HCT116 (cell line): ENCODE measurements around the gene KRTAP19-3. TPM values are rescaled to one million over a fixed set of nuclear protein-coding genes. Genes with fewer than 3 reads are reported as not detected.

ENCODE experiments used
- ATAC-seq: fragments of 200-7000 bp; cut with Tn5 transposase; 2 replicates; pipeline ENCODE4 v1.9.1; 2020; ENCODE audit warnings: mild to moderate bottlenecking, moderate library complexity
- BruUV-seq: library from RNA; stranded (reverse); fragments of 400-500 nt; replicated peaks from 2 replicates; lab custom pipeline; 2021; lab: Mats Ljungman, UMichigan
- CTCF ChIA-PET: fragments of 300-600 bp; sonication (Branson Sonifier 250); formaldehyde crosslinking; loops from one replicate; lab custom pipeline; 2021; ENCODE audit warnings: antibody characterized with exemption; lab: Charles Lee
- POLR2A ChIA-PET: fragments of 300-600, 350-600 bp; sonication (Branson Sonifier 250); formaldehyde crosslinking; loops from one replicate; lab custom pipeline; 2021; ENCODE audit warnings: antibody characterized with exemption; lab: Charles Lee
- RAD21 ChIA-PET, 2 experiments: fragments of 300-600 bp; sonication (Branson Sonifier 250); formaldehyde crosslinking; loops; one replicate each; lab custom pipeline; 2023; ENCODE audit warnings: low total read pairs in 2 of 2; ENCODE audit not compliant: uncharacterized antibody in 2 of 2, unreplicated experiment in 2 of 2, low non-redundant PET in 1 of 2; lab: Charles Lee
- DNase-seq: peaks from one replicate; pipeline ENCODE4 v3.0.0-alpha.2; 2010; ENCODE audit warnings: low read depth, low spot score
- H2AFZ ChIP-seq: fragments of 200-600 bp; shearing (Covaris generic), sonication (generic); 2 replicates; pipeline ENCODE4 v1.6.1; 2017; ENCODE audit warnings: low read depth, mixed run types, mixed read lengths, antibody characterized with exemption, low read length; ENCODE audit not compliant: poor library complexity, severe bottlenecking
- H3K27ac ChIP-seq: 2 replicates; pipeline ENCODE4 v1.5.1; 2012; ENCODE audit warnings: low read depth, low read length
- H3K27me3 ChIP-seq: fragments of 200-600 bp; sonication (generic); 2 replicates; pipeline ENCODE4 v1.6.1; 2016; ENCODE audit warnings: mixed run types, low read length, mixed read lengths; ENCODE audit not compliant: insufficient read depth
- H3K36me3 ChIP-seq, 2 experiments: fragments of 200-500 bp in 1 of 2; fragments of 200-600 bp in 1 of 2; sonication (Bioruptor generic) in 1 of 2; sonication (generic) in 1 of 2; 2 replicates each; pipeline versions ENCODE4 v1.5.1 to v1.6.1; 2014 to 2016; ENCODE audit warnings: low read length in 2 of 2, inconsistent platforms in 1 of 2, mixed read lengths in 1 of 2, mixed run types in 1 of 2; ENCODE audit not compliant: insufficient read depth in 2 of 2, control insufficient read depth in 1 of 2
- H3K4me1 ChIP-seq, 2 experiments: fragments of 200-600 bp in 1 of 2; sonication (generic) in 1 of 2; 2 replicates each; pipeline versions ENCODE4 v1.5.1 to v1.6.1; 2012 to 2017; ENCODE audit warnings: low read length in 2 of 2, inconsistent platforms in 1 of 2, mild to moderate bottlenecking in 1 of 2, mixed read lengths in 1 of 2, mixed run types in 1 of 2, moderate library complexity in 1 of 2; ENCODE audit not compliant: insufficient read depth in 2 of 2, control insufficient read depth in 1 of 2
- H3K4me2 ChIP-seq: fragments of 200-600 bp; sonication (generic); 2 replicates; pipeline ENCODE4 v1.6.1; 2017; ENCODE audit warnings: mixed run types, low read length, mixed read lengths
- H3K4me3 ChIP-seq, 2 experiments: fragments of 200-600 bp in 1 of 2; sonication (generic) in 1 of 2; replicated peaks in 1 of 2; 2 replicates each; pipeline ENCODE4 v1.5.1; 2011 to 2016; ENCODE audit warnings: low read length in 2 of 2, control low read depth in 1 of 2, low read depth in 1 of 2, mild to moderate bottlenecking in 1 of 2, mixed read lengths in 1 of 2, mixed run types in 1 of 2
- H3K79me2 ChIP-seq: fragments of 200-600 bp; sonication (generic); 2 replicates; pipeline ENCODE4 v1.6.1; 2017; ENCODE audit warnings: mild to moderate bottlenecking, mixed run types, low read length, moderate library complexity, mixed read lengths; ENCODE audit not compliant: insufficient read depth
- H3K9ac ChIP-seq: fragments of 200-600 bp; sonication (generic); 2 replicates; pipeline ENCODE4 v1.6.1; 2016; ENCODE audit warnings: low read length, mixed read lengths
- H3K9me2 ChIP-seq: fragments of 200-600 bp; sonication (generic), shearing (Covaris generic); 2 replicates; pipeline ENCODE4 v1.6.1; 2017; ENCODE audit warnings: mixed run types, mild to moderate bottlenecking, moderate library complexity; ENCODE audit not compliant: insufficient read depth
- H3K9me3 ChIP-seq, 2 experiments: fragments of 200-500 bp in 1 of 2; fragments of 200-600 bp in 1 of 2; sonication (Bioruptor generic) in 1 of 2; sonication (generic) in 1 of 2; 2 replicates each; pipeline ENCODE4 v1.6.1; 2014 to 2017; ENCODE audit warnings: low read length in 2 of 2, mixed read lengths in 2 of 2, inconsistent platforms in 1 of 2, low read depth in 1 of 2, mild to moderate bottlenecking in 1 of 2, mixed run types in 1 of 2, moderate library complexity in 1 of 2; ENCODE audit not compliant: control insufficient read depth in 1 of 2, insufficient read depth in 1 of 2
- H4K20me1 ChIP-seq: fragments of 200-600 bp; sonication (generic), shearing (Covaris generic); 2 replicates; pipeline ENCODE4 v1.6.1; 2017; ENCODE audit warnings: mixed run types, mild to moderate bottlenecking, moderate library complexity; ENCODE audit not compliant: insufficient read depth
- CEBPB ChIP-seq: IDR thresholded peaks from 2 replicates; pipeline ENCODE4 v1.6.1; 2012; ENCODE audit warnings: low read depth
- ELF1 ChIP-seq: IDR thresholded peaks from 2 replicates; pipeline ENCODE4 v1.6.1; 2012; ENCODE audit warnings: low read depth, borderline replicate concordance
- EZH2phosphoT487 ChIP-seq: fragments of 200-600 bp; IDR thresholded peaks from 2 replicates; pipeline ENCODE4 v1.6.1; 2018; ENCODE audit warnings: antibody characterized with exemption, borderline replicate concordance
- JUND ChIP-seq: IDR thresholded peaks from 2 replicates; pipeline ENCODE4 v1.6.1; 2012
- MAX ChIP-seq: IDR thresholded peaks from 2 replicates; pipeline ENCODE4 v1.6.1; 2012
- POLR2A ChIP-seq: IDR thresholded peaks from 2 replicates; pipeline ENCODE4 v1.7.0; 2011; ENCODE audit warnings: borderline replicate concordance; ENCODE audit not compliant: insufficient read depth, insufficient read length; ENCODE audit errors: extremely low read depth
- RAD21 ChIP-seq: IDR thresholded peaks from 2 replicates; pipeline ENCODE4 v1.6.1; 2012; ENCODE audit warnings: low read depth, mild to moderate bottlenecking
- SIN3A ChIP-seq: IDR thresholded peaks from 2 replicates; pipeline ENCODE4 v1.6.1; 2012; ENCODE audit warnings: low read depth
- SP1 ChIP-seq: IDR thresholded peaks from 2 replicates; pipeline ENCODE4 v1.6.1; 2012; ENCODE audit warnings: low read depth
- SRF ChIP-seq: IDR thresholded peaks from 2 replicates; pipeline ENCODE4 v1.6.1; 2012; ENCODE audit warnings: low read depth
- TCF7L2 ChIP-seq: IDR thresholded peaks from 2 replicates; pipeline ENCODE4 v1.7.0; 2011; ENCODE audit warnings: borderline replicate concordance, inconsistent platforms; ENCODE audit not compliant: insufficient read depth, insufficient read length; ENCODE audit errors: extremely low read depth
- YY1 ChIP-seq: IDR thresholded peaks from 2 replicates; pipeline ENCODE4 v1.6.1; 2011; ENCODE audit warnings: low read length, low read depth, moderate library complexity, mild to moderate bottlenecking; ENCODE audit not compliant: insufficient replicate concordance; ENCODE audit errors: extremely low read depth
- ZBTB33 ChIP-seq: IDR thresholded peaks from 2 replicates; pipeline ENCODE4 v1.6.1; 2011; ENCODE audit warnings: mild to moderate bottlenecking, low read length, moderate library complexity; ENCODE audit not compliant: insufficient replicate concordance; ENCODE audit errors: extremely low read depth
- ZFX ChIP-seq: fragments of 450-650 bp; IDR thresholded peaks from 2 replicates; pipeline ENCODE4 v1.6.1; 2017
- ZNF274 ChIP-seq: fragments of 200-500 bp; sonication (Bioruptor generic); IDR thresholded peaks from 2 replicates; pipeline ENCODE4 v1.6.1; 2014; ENCODE audit warnings: mild to moderate bottlenecking, low read depth, low read length, inconsistent platforms
- intact Hi-C: fragments of 100-400 bp; cut with micrococcal nuclease; formaldehyde crosslinking; loops from 2 replicates; pipeline ENCODE4 v1.10.0; 2022
- total RNA-seq: library from RNA; stranded (reverse); gene quantifications from one replicate; pipeline ENCODE4 v1.2.1, GENCODE V29; 2021; ENCODE audit not compliant: unreplicated experiment
- TF ChIP-seq, protein P1 (sequence below), 3 experiments: fragments of 200-600 bp in 1 of 3; sonication (generic) in 1 of 3; IDR thresholded peaks in 2 of 3; conservative IDR thresholded peaks in 1 of 3; 2 replicates each; pipeline ENCODE4 v1.5.1; 2012 to 2017; ENCODE audit warnings: low read depth in 2 of 3, low read length in 2 of 3, antibody characterized with exemption in 1 of 3, borderline replicate concordance in 1 of 3, control low read depth in 1 of 3, mild to moderate bottlenecking in 1 of 3, mixed read lengths in 1 of 3, mixed run types in 1 of 3, moderate library complexity in 1 of 3; ENCODE audit not compliant: insufficient read depth in 1 of 3
- TF ChIP-seq, protein P2 (sequence below): IDR thresholded peaks from 2 replicates; pipeline ENCODE4 v1.6.1; 2012; ENCODE audit warnings: low read depth
- TF ChIP-seq, protein P3 (sequence below): IDR thresholded peaks from 2 replicates; pipeline ENCODE4 v1.6.1; 2012

Gene KRTAP19-3
- total RNA-seq, 1 experiment from 2014 or later = not detected

DNA sequence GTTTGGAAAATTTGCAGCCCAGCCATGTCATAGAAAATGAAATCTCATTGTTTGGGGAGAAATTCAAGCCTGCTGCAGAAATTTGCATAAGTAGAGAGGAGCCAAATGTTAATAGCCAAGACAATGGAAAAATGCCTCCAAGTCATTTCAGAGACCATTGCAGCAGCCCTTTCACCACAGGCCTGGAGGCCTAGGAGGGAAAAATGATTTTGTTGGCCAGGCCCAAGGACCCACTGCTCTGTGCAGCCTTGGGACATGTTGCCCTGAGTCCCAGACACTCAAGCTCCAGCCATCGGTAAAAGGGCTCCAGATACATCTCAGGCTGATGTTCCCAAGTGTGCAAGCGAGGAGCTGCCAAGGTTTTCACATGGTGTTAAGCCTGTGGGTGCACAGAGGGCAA is 5.6 kb downstream of the KRTAP19-3 start:
- ATAC-seq (no peak), DNase-seq (no peak)
- no peaks in the 10 kb centered on the region for H3K27me3 ChIP-seq
- intact Hi-C loops = no loop called here
- H3K4me2 ChIP-seq = no peak overlapping the region
- TF ChIP-seq POLR2A (no peak), EZH2phosphoT487 (no peak), ELF1 (no peak), RAD21 (no peak), JUND (no peak), SIN3A (no peak), ZNF274 (no peak), SP1 (no peak), CEBPB (no peak), SRF (no peak), TCF7L2 (no peak), ZBTB33 (no peak), MAX (no peak), YY1 (no peak), ZFX (no peak)
- TF ChIP-seq, protein P1, sequence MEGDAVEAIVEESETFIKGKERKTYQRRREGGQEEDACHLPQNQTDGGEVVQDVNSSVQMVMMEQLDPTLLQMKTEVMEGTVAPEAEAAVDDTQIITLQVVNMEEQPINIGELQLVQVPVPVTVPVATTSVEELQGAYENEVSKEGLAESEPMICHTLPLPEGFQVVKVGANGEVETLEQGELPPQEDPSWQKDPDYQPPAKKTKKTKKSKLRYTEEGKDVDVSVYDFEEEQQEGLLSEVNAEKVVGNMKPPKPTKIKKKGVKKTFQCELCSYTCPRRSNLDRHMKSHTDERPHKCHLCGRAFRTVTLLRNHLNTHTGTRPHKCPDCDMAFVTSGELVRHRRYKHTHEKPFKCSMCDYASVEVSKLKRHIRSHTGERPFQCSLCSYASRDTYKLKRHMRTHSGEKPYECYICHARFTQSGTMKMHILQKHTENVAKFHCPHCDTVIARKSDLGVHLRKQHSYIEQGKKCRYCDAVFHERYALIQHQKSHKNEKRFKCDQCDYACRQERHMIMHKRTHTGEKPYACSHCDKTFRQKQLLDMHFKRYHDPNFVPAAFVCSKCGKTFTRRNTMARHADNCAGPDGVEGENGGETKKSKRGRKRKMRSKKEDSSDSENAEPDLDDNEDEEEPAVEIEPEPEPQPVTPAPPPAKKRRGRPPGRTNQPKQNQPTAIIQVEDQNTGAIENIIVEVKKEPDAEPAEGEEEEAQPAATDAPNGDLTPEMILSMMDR (IDR thresholded peaks at IDR 0.05 in 2 of 3, conservative IDR thresholded peaks at IDR 0.05 in 1 of 3; ENCODE audit: borderline replicate concordance in 1 of 3, insufficient read depth in 1 of 3, low read depth in 2 of 3, low read length in 2 of 3) = no peak
- TF ChIP-seq, protein P2, sequence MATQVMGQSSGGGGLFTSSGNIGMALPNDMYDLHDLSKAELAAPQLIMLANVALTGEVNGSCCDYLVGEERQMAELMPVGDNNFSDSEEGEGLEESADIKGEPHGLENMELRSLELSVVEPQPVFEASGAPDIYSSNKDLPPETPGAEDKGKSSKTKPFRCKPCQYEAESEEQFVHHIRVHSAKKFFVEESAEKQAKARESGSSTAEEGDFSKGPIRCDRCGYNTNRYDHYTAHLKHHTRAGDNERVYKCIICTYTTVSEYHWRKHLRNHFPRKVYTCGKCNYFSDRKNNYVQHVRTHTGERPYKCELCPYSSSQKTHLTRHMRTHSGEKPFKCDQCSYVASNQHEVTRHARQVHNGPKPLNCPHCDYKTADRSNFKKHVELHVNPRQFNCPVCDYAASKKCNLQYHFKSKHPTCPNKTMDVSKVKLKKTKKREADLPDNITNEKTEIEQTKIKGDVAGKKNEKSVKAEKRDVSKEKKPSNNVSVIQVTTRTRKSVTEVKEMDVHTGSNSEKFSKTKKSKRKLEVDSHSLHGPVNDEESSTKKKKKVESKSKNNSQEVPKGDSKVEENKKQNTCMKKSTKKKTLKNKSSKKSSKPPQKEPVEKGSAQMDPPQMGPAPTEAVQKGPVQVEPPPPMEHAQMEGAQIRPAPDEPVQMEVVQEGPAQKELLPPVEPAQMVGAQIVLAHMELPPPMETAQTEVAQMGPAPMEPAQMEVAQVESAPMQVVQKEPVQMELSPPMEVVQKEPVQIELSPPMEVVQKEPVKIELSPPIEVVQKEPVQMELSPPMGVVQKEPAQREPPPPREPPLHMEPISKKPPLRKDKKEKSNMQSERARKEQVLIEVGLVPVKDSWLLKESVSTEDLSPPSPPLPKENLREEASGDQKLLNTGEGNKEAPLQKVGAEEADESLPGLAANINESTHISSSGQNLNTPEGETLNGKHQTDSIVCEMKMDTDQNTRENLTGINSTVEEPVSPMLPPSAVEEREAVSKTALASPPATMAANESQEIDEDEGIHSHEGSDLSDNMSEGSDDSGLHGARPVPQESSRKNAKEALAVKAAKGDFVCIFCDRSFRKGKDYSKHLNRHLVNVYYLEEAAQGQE = no peak
- TF ChIP-seq, protein P3, sequence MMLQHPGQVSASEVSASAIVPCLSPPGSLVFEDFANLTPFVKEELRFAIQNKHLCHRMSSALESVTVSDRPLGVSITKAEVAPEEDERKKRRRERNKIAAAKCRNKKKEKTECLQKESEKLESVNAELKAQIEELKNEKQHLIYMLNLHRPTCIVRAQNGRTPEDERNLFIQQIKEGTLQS = no peak
- no peaks in the 10 kb centered on the region for H4K20me1 ChIP-seq
- no peak overlapping the region for H3K4me3 ChIP-seq
- no peak overlapping the region for H3K9ac ChIP-seq
- no peak overlapping the region for H3K27ac ChIP-seq
- RAD21 ChIA-PET = no interaction called here
- no TSS peak for BruUV-seq
- POLR2A ChIA-PET = no interaction called here
- no peaks in the 10 kb centered on the region for H3K79me2 ChIP-seq
- no peaks in the 10 kb centered on the region for H3K4me1 ChIP-seq
- CTCF ChIA-PET = no interaction called here
- H3K36me3 ChIP-seq = no peaks in the 10 kb centered on the region
- peaks cover 0 to 28% of the 10 kb centered on the region in 2 experiments; a peak in 2 of 4 replicates for H3K9me3 ChIP-seq
- no peaks in the 10 kb centered on the region for H3K9me2 ChIP-seq
- H2AFZ ChIP-seq = no peak overlapping the region
